Hippocampal formation (tissue), 2 donors: Measurements from ENCODE around the gene TTC22.

ENCODE experiments used
- DNase-seq, 2 donors: peaks; one replicate each; lab custom pipeline; 2025; lab: John Stamatoyannopoulos, UW

TTC22 gene

GRCh38 chr1:54800899-54801759 is at the start of gene TTC22:
Gene TTC22, minus strand, starts transcription at chr1:54801323. Its CDS starts 160 bp downstream, at chr1:54801163.
- DNase-seq, result no peak

- no peak for DNase-seq
These were observed 49.6 kb upstream of the TTC22 start for GRCh38 chr1:54850737-54851136.

GRCh38 chr1:54850069-54850730 is 49.1 kb upstream of the TTC22 start:
- peak; percentile 36 to 47 for DNase-seq

GRCh38 chr1:54849219-54850068 is 48.3 kb upstream of the TTC22 start:
- no peak for DNase-seq

GRCh38 chr1:54848134-54848948 is 47.2 kb upstream of the TTC22 start:
- no peak for DNase-seq

- DNase-seq, result no peak
These were observed 45.7 kb upstream of the TTC22 start for GRCh38 chr1:54846716-54847284.

GRCh38 chr1:54846301-54846700 is 45.2 kb upstream of the TTC22 start:
- DNase-seq, result no peak

- no peak for DNase-seq
These were observed 44.6 kb upstream of the TTC22 start for GRCh38 chr1:54845772-54846171.

GRCh38 chr1:54844564-54844963 is 43.4 kb upstream of the TTC22 start:
- no peak for DNase-seq

- no peak for DNase-seq
These were observed 42.3 kb upstream of the TTC22 start for GRCh38 chr1:54843449-54843848.

- no peak for DNase-seq
These were observed 41.8 kb upstream of the TTC22 start for GRCh38 chr1:54842963-54843362.

- no peak for DNase-seq
These were observed 41.2 kb upstream of the TTC22 start for GRCh38 chr1:54842206-54842915.

GRCh38 chr1:54839824-54840223 is 38.7 kb upstream of the TTC22 start:
- DNase-seq, result no peak

- no peak for DNase-seq
These were observed 37.5 kb upstream of the TTC22 start for GRCh38 chr1:54838565-54839180.

GRCh38 chr1:54837002-54837853 is 36.1 kb upstream of the TTC22 start:
- no peak for DNase-seq

- DNase-seq, result no peak
These were observed 35.5 kb upstream of the TTC22 start for GRCh38 chr1:54836594-54836993.

GRCh38 chr1:54835970-54836369 is 34.8 kb upstream of the TTC22 start:
- no peak for DNase-seq

- no peak for DNase-seq
These were observed 34.2 kb upstream of the TTC22 start for GRCh38 chr1:54835131-54835898.
